ENCODE measurements around the gene TTYH3. TPM values are rescaled to one million over a fixed set of nuclear protein-coding genes. Genes with fewer than 3 reads are reported as not detected.
"Not testable (repeated sequence)": the region's sequence is repeated elsewhere in the genome, so short reads cannot be mapped to it uniquely, and the experiment has no call there.

TTYH3 gene
- polyA plus RNA-seq, 4 donors = 6.9 to 149 (median 20.6) TPM

GRCh38 chr7:2673214-2673613, 41.4 kb downstream of the TTYH3 start:
- H3K4me1 ChIP-seq (ENCODE audit: control insufficient read depth in 3 of 3, insufficient read depth in 2 of 3, low read depth in 1 of 3, low read length in 2 of 3); H3K36me3 ChIP-seq (ENCODE audit: control insufficient read depth in 3 of 3, insufficient read depth in 2 of 3, low read depth in 1 of 3, low read length in 3 of 3); DNase-seq; H3K27me3 ChIP-seq (ENCODE audit: control insufficient read depth in 3 of 3, insufficient read depth in 3 of 3, low read length in 3 of 3); FAIRE-seq; H3K4me3 ChIP-seq (ENCODE audit: low read depth in 1 of 3, low read length in 3 of 3); H3K27ac ChIP-seq (ENCODE audit: low read depth in 1 of 3, low read length in 2 of 3): not testable (repeated sequence)
- 54 to 75% (median 60%) methylated on average over 6 of the region's 6 CpGs for WGBS, 3 donors
- peaks cover 0 to 16% of the 10 kb centered on the region in 2 donors for H3K9me3 ChIP-seq (ENCODE audit: control insufficient read depth in 2 of 2, insufficient read depth in 1 of 2, low read depth in 1 of 2, low read length in 1 of 2)

- DNase-seq (no peak), FAIRE-seq (no peak)
- Histone ChIP-seq H3K4me1 (ENCODE audit: control insufficient read depth in 3 of 3, insufficient read depth in 2 of 3, low read depth in 1 of 3, low read length in 2 of 3) (no peaks in the 10 kb centered on the region), H3K27ac (ENCODE audit: low read depth in 1 of 3, low read length in 2 of 3) (no peak overlapping the region), H3K9me3 (ENCODE audit: control insufficient read depth in 2 of 2, insufficient read depth in 1 of 2, low read depth in 1 of 2, low read length in 1 of 2) (peaks cover 0 to 16% of the 10 kb centered on the region in 2 donors), H3K4me3 (ENCODE audit: low read depth in 1 of 3, low read length in 3 of 3) (no peak overlapping the region), H3K27me3 (ENCODE audit: control insufficient read depth in 3 of 3, insufficient read depth in 3 of 3, low read length in 3 of 3) (peaks cover 0 to 5% (median 0%) of the 10 kb centered on the region in 3 donors), H3K36me3 (ENCODE audit: control insufficient read depth in 3 of 3, insufficient read depth in 2 of 3, low read depth in 1 of 3, low read length in 3 of 3) (no peaks in the 10 kb centered on the region)
These were observed 42.1 kb downstream of the TTYH3 start for GRCh38 chr7:2673934-2674333.

- no peak overlapping the region for H3K27ac ChIP-seq (ENCODE audit: low read depth in 1 of 3, low read length in 2 of 3)
- FAIRE-seq = no peak
- peaks cover 0 to 5% (median 0%) of the 10 kb centered on the region in 3 donors for H3K27me3 ChIP-seq (ENCODE audit: control insufficient read depth in 3 of 3, insufficient read depth in 3 of 3, low read length in 3 of 3)
- H3K4me1 ChIP-seq (ENCODE audit: control insufficient read depth in 3 of 3, insufficient read depth in 2 of 3, low read depth in 1 of 3, low read length in 2 of 3) = peaks cover 0 to 5% (median 0%) of the 10 kb centered on the region in 3 donors
- H3K4me3 ChIP-seq (ENCODE audit: low read depth in 1 of 3, low read length in 3 of 3) = no peak overlapping the region
- no peaks in the 10 kb centered on the region for H3K36me3 ChIP-seq (ENCODE audit: control insufficient read depth in 3 of 3, insufficient read depth in 2 of 3, low read depth in 1 of 3, low read length in 3 of 3)
- WGBS, 3 donors = 86 to 94% (median 88%) methylated on average over 9 of the region's 9 CpGs
- no peak for DNase-seq
- H3K9me3 ChIP-seq (ENCODE audit: control insufficient read depth in 2 of 2, insufficient read depth in 1 of 2, low read depth in 1 of 2, low read length in 1 of 2) = peaks cover 0 to 16% of the 10 kb centered on the region in 2 donors
These were observed 43.5 kb downstream of the TTYH3 start for GRCh38 chr7:2675256-2675764.

GRCh38 chr7:2676576-2676975, 44.8 kb downstream of the TTYH3 start:
- not testable (repeated sequence) for H3K4me3 ChIP-seq (ENCODE audit: low read depth in 1 of 3, low read length in 3 of 3); H3K36me3 ChIP-seq (ENCODE audit: control insufficient read depth in 3 of 3, insufficient read depth in 2 of 3, low read depth in 1 of 3, low read length in 3 of 3); H3K4me1 ChIP-seq (ENCODE audit: control insufficient read depth in 3 of 3, insufficient read depth in 2 of 3, low read depth in 1 of 3, low read length in 2 of 3); H3K27me3 ChIP-seq (ENCODE audit: control insufficient read depth in 3 of 3, insufficient read depth in 3 of 3, low read length in 3 of 3); H3K27ac ChIP-seq (ENCODE audit: low read depth in 1 of 3, low read length in 2 of 3); DNase-seq; FAIRE-seq
- H3K9me3 ChIP-seq (ENCODE audit: control insufficient read depth in 2 of 2, insufficient read depth in 1 of 2, low read depth in 1 of 2, low read length in 1 of 2) = peaks cover 0 to 16% of the 10 kb centered on the region in 2 donors
- WGBS, 3 donors = 41 to 73% (median 63%) methylated on average over 7 of the region's 8 CpGs

GRCh38 chr7:2678454-2678853, 46.7 kb downstream of the TTYH3 start:
- H3K4me1 ChIP-seq (ENCODE audit: control insufficient read depth in 3 of 3, insufficient read depth in 2 of 3, low read depth in 1 of 3, low read length in 2 of 3); H3K36me3 ChIP-seq (ENCODE audit: control insufficient read depth in 3 of 3, insufficient read depth in 2 of 3, low read depth in 1 of 3, low read length in 3 of 3); H3K27me3 ChIP-seq (ENCODE audit: control insufficient read depth in 3 of 3, insufficient read depth in 3 of 3, low read length in 3 of 3); H3K4me3 ChIP-seq (ENCODE audit: low read depth in 1 of 3, low read length in 3 of 3); H3K27ac ChIP-seq (ENCODE audit: low read depth in 1 of 3, low read length in 2 of 3); FAIRE-seq: not testable (repeated sequence)
- DNase-seq = peak; percentile 54 to 78
- peaks cover 0 to 20% of the 10 kb centered on the region in 2 donors for H3K9me3 ChIP-seq (ENCODE audit: control insufficient read depth in 2 of 2, insufficient read depth in 1 of 2, low read depth in 1 of 2, low read length in 1 of 2)
- WGBS, 3 donors = 25 to 69% (median 48%) methylated on average over 13 to 15 of the region's 15 CpGs

GRCh38 chr7:2679135-2680127, 47.6 kb downstream of the TTYH3 start:
- H3K36me3 ChIP-seq (ENCODE audit: control insufficient read depth in 3 of 3, insufficient read depth in 2 of 3, low read depth in 1 of 3, low read length in 3 of 3); H3K27ac ChIP-seq (ENCODE audit: low read depth in 1 of 3, low read length in 2 of 3); H3K4me1 ChIP-seq (ENCODE audit: control insufficient read depth in 3 of 3, insufficient read depth in 2 of 3, low read depth in 1 of 3, low read length in 2 of 3); H3K27me3 ChIP-seq (ENCODE audit: control insufficient read depth in 3 of 3, insufficient read depth in 3 of 3, low read length in 3 of 3); H3K4me3 ChIP-seq (ENCODE audit: low read depth in 1 of 3, low read length in 3 of 3); FAIRE-seq; DNase-seq: not testable (repeated sequence)
- 23 to 56% (median 46%) methylated on average over 52 to 63 of the region's 64 CpGs for WGBS, 3 donors
- peaks cover 0 to 12% of the 10 kb centered on the region in 2 donors for H3K9me3 ChIP-seq (ENCODE audit: control insufficient read depth in 2 of 2, insufficient read depth in 1 of 2, low read depth in 1 of 2, low read length in 1 of 2)

- no peak overlapping the region for H3K27ac ChIP-seq (ENCODE audit: low read depth in 1 of 3, low read length in 2 of 3)
- H3K27me3 ChIP-seq (ENCODE audit: control insufficient read depth in 3 of 3, insufficient read depth in 3 of 3, low read length in 3 of 3) = peaks cover 0 to 4% (median 2%) of the 10 kb centered on the region in 3 donors
- H3K4me3 ChIP-seq (ENCODE audit: low read depth in 1 of 3, low read length in 3 of 3) = no peak overlapping the region
- H3K36me3 ChIP-seq (ENCODE audit: control insufficient read depth in 3 of 3, insufficient read depth in 2 of 3, low read depth in 1 of 3, low read length in 3 of 3) = peaks cover 0 to 2% (median 0%) of the 10 kb centered on the region in 3 donors
- FAIRE-seq (no peak), DNase-seq (no peak)
- H3K4me1 ChIP-seq (ENCODE audit: control insufficient read depth in 3 of 3, insufficient read depth in 2 of 3, low read depth in 1 of 3, low read length in 2 of 3) = peaks cover 0 to 7% (median 0%) of the 10 kb centered on the region in 3 donors
- WGBS, 3 donors = 66 to 85% (median 69%) methylated on average over 13 of the region's 13 CpGs
- H3K9me3 ChIP-seq (ENCODE audit: control insufficient read depth in 2 of 2, insufficient read depth in 1 of 2, low read depth in 1 of 2, low read length in 1 of 2) = peaks cover 0 to 9% of the 10 kb centered on the region in 2 donors
These were observed 48.5 kb downstream of the TTYH3 start for GRCh38 chr7:2680256-2680655.

GRCh38 chr7:2680792-2681490, 49.2 kb downstream of the TTYH3 start:
- H3K27me3 ChIP-seq (ENCODE audit: control insufficient read depth in 3 of 3, insufficient read depth in 3 of 3, low read length in 3 of 3) = peaks cover under 1 to 4% (median 2%) of the 10 kb centered on the region in 3 donors

More at GRCh38 chr7:2680792-2681490, 49.2 kb downstream of the TTYH3 start:
- peaks cover 0 to 4% of the 10 kb centered on the region in 2 donors for H3K9me3 ChIP-seq (ENCODE audit: control insufficient read depth in 2 of 2, insufficient read depth in 1 of 2, low read depth in 1 of 2, low read length in 1 of 2)
- H3K27ac ChIP-seq (ENCODE audit: low read depth in 1 of 3, low read length in 2 of 3) = no peak overlapping the region
- peaks cover 0 to 2% (median 0%) of the 10 kb centered on the region in 3 donors for H3K36me3 ChIP-seq (ENCODE audit: control insufficient read depth in 3 of 3, insufficient read depth in 2 of 3, low read depth in 1 of 3, low read length in 3 of 3)
- peaks cover 0 to 7% (median 0%) of the 10 kb centered on the region in 3 donors for H3K4me1 ChIP-seq (ENCODE audit: control insufficient read depth in 3 of 3, insufficient read depth in 2 of 3, low read depth in 1 of 3, low read length in 2 of 3)
- FAIRE-seq (no peak), DNase-seq (peak; percentile 77)
- no peak overlapping the region for H3K4me3 ChIP-seq (ENCODE audit: low read depth in 1 of 3, low read length in 3 of 3)
- WGBS, 3 donors = 24 to 43% (median 31%) methylated on average over 27 of the region's 27 CpGs

All from small intestine (tissue), 7 donors.